Tibial artery (tissue), 4 donors: ENCODE data around the gene FNBP1L.

Experiments
- DNase-seq, 2 donors: peaks; one replicate each; pipeline ENCODE4 v3.0.0-alpha.2; 2019
- H3K27ac ChIP-seq, 2 donors: fragments of 200-600 bp; sonication (generic) in 1 of 2; 1 replicate in 1 of 2; 2 replicates in 1 of 2; pipeline ENCODE4 v1.5.1; 2018 to 2019; ENCODE audit warnings: mild to moderate bottlenecking in 1 of 2
- H3K27me3 ChIP-seq, 2 donors: fragments of 200-600 bp; sonication (generic) in 1 of 2; one replicate each; pipeline versions ENCODE4 v1.5.1 to v1.6.0; 2016 to 2019
- H3K36me3 ChIP-seq, 3 donors: fragments of 200-600 bp; sonication (generic) in 2 of 3; one replicate each; pipeline ENCODE4 v1.5.1; 2016 to 2019; ENCODE audit warnings: mild to moderate bottlenecking in 2 of 3
- H3K4me1 ChIP-seq, 4 donors: fragments of 200-600 bp; sonication (generic) in 2 of 4; 1 replicate in 3 of 4; 2 replicates in 1 of 4; pipeline ENCODE4 v1.5.1; 2016 to 2019
- H3K4me3 ChIP-seq, 2 donors: fragments of 200-600 bp; sonication (generic) in 1 of 2; 1 replicate in 1 of 2; 2 replicates in 1 of 2; pipeline ENCODE4 v1.5.1; 2018 to 2019; ENCODE audit warnings: mild to moderate bottlenecking in 2 of 2
- H3K9me3 ChIP-seq, 3 donors: fragments of 200-600 bp; sonication (generic) in 1 of 3; one replicate each; pipeline ENCODE4 v1.5.1; 2016 to 2019
- CTCF ChIP-seq, 2 experiments: fragments of 200-600 bp in 1 of 2; fragments of 450-650 bp in 1 of 2; IDR thresholded peaks; one replicate each; pipeline ENCODE4 v1.5.1; 2017 to 2019; ENCODE audit warnings: antibody characterized with exemption in 2 of 2, mild to moderate bottlenecking in 1 of 2, moderate library complexity in 1 of 2
- intact Hi-C: fragments of 100-400 bp; cut with DNase I; formaldehyde crosslinking; loops from one replicate; pipeline ENCODE4 v1.15.0; 2023; ENCODE audit warnings: low total_unique reads

Gene FNBP1L

GRCh38 chr1:93531193-93531592 is 83.3 kb downstream of the FNBP1L start:
- intact Hi-C loops: no loop called here
- H3K36me3 ChIP-seq: no peaks in the 10 kb centered on the region
- no peaks in the 10 kb centered on the region for H3K4me1 ChIP-seq
- no peak overlapping the region for H3K4me3 ChIP-seq
- H3K9me3 ChIP-seq: no peaks in the 10 kb centered on the region
- no peak overlapping the region for H3K27ac ChIP-seq
- no peak for TF ChIP-seq CTCF (IDR thresholded peaks at IDR 0.05)
- DNase-seq: no peak
- H3K27me3 ChIP-seq: no peaks in the 10 kb centered on the region

GRCh38 chr1:93532780-93533378 is 85.0 kb downstream of the FNBP1L start:
- no peak for DNase-seq
- intact Hi-C loops: no loop called here
- Histone ChIP-seq H3K36me3 (no peaks in the 10 kb centered on the region), H3K9me3 (no peaks in the 10 kb centered on the region), H3K27me3 (no peaks in the 10 kb centered on the region), H3K4me3 (no peak overlapping the region), H3K4me1 (no peaks in the 10 kb centered on the region), H3K27ac (no peak overlapping the region)
- no peak for TF ChIP-seq CTCF (IDR thresholded peaks at IDR 0.05)

- Histone ChIP-seq H3K9me3 (no peaks in the 10 kb centered on the region), H3K27me3 (no peaks in the 10 kb centered on the region), H3K4me1 (no peaks in the 10 kb centered on the region), H3K36me3 (no peaks in the 10 kb centered on the region), H3K4me3 (no peak overlapping the region), H3K27ac (no peak overlapping the region)
- no peak for TF ChIP-seq CTCF (IDR thresholded peaks at IDR 0.05)
- DNase-seq: no peak
- intact Hi-C loops: no loop called here
Measured at GRCh38 chr1:93533677-93534076, 85.8 kb downstream of the FNBP1L start.

- DNase-seq: no peak
- Histone ChIP-seq H3K4me1 (no peaks in the 10 kb centered on the region), H3K36me3 (no peaks in the 10 kb centered on the region), H3K9me3 (no peaks in the 10 kb centered on the region), H3K4me3 (no peak overlapping the region), H3K27ac (no peak overlapping the region), H3K27me3 (no peaks in the 10 kb centered on the region)
- intact Hi-C loops: no loop called here
- TF ChIP-seq CTCF (IDR thresholded peaks at IDR 0.05): no peak
Measured at GRCh38 chr1:93537396-93537795, 89.5 kb downstream of the FNBP1L start.

- Histone ChIP-seq H3K27ac (no peak overlapping the region), H3K4me1 (no peaks in the 10 kb centered on the region), H3K27me3 (no peaks in the 10 kb centered on the region), H3K36me3 (no peaks in the 10 kb centered on the region), H3K4me3 (no peak overlapping the region), H3K9me3 (no peaks in the 10 kb centered on the region)
- TF ChIP-seq CTCF (IDR thresholded peaks at IDR 0.05): no peak
- DNase-seq: no peak
- intact Hi-C loops: no loop called here
Measured at GRCh38 chr1:93537924-93538323, 90.0 kb downstream of the FNBP1L start.

GRCh38 chr1:93541045-93541444 is 93.1 kb downstream of the FNBP1L start:
- intact Hi-C loops: no loop called here
- Histone ChIP-seq H3K9me3 (no peaks in the 10 kb centered on the region), H3K36me3 (no peaks in the 10 kb centered on the region), H3K4me3 (no peak overlapping the region), H3K4me1 (no peaks in the 10 kb centered on the region), H3K27me3 (no peaks in the 10 kb centered on the region), H3K27ac (no peak overlapping the region)
- no peak for TF ChIP-seq CTCF (IDR thresholded peaks at IDR 0.05)
- DNase-seq: no peak
